DMS53 (cell line): Measurements from ENCODE around the gene LRMDA.

Source experiments
- DNase-seq: peaks from one replicate; lab custom pipeline; 2025; lab: John Stamatoyannopoulos, UW

The LRMDA gene

DNA sequence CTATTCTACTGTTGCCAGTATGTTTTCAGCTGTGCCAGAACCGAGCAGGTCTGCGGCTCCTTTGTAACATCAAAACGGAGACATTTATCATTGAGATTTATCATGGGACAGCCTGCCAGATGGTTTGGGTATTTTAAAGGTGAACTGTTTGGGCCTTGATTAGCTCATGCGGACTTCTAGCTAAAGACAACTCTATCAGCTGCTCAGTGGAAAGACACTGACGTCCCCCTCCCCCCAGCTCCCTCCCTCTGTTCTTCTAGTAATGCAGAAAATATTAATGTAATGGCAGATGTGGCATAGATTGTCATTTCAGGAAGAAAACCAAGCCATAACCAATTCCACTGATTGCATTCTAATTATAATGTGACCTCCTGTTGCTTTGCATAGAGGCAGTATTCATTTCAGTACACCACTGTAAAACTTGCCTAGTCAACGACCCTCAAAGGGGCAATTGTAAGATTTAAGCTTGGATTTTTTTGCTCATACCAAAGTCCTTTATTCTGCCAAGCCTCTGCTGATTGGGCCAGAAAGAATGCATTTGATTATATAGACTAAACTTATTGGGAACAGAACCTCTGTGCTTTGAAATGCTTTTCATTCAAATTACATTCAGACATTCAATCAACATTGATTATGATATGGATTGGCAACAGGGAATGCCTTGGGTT is 966.8 kb downstream of the LRMDA start:
- DNase-seq, result no peak

DNA sequence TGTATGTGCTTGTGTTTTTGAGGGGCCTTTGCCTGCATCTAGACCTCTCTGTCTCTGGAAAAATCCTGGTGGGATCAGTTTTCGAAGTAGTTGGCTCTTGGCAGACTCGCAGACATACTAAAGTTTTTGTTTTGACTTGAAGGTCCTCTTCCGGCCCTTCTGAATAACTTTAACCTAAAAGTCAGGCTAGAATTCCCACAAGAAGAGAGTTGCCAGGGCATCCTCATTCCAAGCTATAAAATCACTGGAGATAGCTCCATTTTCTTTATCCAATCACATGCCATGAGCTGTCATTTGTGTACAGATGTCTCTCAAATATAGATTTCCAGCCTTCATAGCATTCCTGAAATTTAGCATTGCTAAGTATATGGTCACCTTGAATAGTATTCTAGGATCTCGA is 967.8 kb downstream of the LRMDA start:
- no peak for DNase-seq

DNA sequence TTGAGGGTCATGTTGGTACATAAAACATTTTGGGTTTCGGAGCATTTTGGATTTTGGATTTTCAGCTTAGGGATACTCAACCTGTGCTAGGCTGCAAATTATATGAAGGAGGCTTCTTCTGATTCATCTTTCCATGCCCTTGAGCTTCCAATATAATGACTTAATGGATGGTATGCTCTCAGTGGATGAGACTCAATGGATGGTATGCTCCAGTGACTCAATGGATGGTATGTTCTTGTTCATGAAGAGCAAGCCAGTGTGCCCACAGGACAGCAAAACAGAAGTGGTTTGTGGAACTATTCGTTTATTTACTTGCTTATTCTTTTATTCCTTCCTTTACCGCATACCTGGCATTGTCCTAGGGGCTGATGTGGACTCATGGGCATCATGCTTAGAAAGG is 969.6 kb downstream of the LRMDA start:
- DNase-seq, result no peak

DNA sequence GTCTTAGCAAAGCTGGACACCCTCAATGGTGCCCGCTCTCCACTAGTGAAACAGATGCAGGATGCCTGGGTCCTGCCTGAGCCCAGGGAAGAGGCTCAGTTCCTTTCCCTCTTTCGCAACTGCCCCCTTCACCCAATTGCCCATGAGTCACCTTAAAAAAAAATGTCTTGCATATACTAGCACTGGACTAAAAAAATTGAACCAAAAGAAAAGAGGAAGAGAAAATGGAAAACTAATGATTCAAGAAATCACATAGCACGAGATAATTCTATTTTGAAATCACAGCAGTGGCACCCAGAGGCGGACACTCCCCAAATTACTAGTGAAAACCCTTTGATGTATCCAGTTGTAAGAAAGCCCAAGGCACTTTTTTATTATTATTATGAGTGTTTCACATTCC is 972.5 kb downstream of the LRMDA start:
- no peak for DNase-seq

DNA sequence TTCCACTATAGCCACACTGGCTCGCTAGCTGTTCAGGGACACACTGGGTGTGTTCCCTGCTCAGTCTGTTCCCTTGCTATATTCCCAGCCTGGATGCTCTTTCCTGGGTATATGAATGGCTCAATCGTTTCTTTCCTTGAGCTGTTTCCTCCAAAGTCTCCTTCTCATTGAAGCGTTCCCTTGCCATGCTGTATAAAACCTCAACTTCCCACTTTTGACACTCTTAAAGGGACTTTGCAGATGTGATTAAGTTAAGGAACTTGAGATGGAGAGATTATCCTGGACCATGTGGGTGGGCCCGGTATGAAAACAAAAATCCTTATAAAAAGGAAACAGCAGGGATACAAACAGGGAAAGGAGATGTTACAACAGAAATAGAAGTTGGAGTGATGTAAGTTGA is 973.1 kb downstream of the LRMDA start:
- no peak for DNase-seq

DNA sequence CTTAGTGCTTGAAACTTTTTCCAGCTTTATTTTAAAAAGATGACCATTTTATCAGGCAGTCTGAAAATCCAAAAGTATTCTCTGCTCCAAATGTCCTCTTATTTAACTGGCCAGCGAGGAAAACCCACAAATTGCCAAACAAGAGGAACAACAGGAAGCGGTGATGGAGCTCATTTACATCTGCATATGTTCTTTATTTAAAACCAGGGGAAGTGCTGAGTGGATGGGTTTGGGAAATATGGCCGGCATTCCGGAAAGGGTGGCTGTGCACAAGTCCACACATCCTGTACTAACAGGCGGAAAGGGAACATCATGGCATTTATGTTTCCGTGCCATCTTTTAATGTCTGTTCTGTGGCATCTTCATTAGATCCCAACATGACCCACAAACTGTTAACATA is 974.5 kb downstream of the LRMDA start:
- no peak for DNase-seq

DNA sequence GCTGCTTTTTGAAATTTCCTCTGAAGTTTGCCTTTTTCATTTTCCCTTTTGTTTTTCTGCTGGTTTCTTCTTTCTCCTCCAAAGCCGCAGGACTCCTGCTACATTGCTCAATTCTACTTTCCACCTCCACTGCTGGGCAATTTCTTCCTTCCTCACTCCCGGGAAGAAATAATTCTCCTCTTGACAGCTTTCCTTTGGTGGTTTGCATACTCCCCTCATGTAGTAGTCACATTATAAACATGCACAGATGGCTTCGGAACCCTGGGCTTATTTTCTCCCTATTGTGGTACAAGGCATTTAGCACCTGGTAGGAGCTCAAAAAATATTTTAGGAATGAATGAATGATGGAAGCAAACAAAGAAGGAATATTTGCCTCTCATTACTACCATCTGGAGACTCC is 977.2 kb downstream of the LRMDA start:
- DNase-seq, result no peak

DNA sequence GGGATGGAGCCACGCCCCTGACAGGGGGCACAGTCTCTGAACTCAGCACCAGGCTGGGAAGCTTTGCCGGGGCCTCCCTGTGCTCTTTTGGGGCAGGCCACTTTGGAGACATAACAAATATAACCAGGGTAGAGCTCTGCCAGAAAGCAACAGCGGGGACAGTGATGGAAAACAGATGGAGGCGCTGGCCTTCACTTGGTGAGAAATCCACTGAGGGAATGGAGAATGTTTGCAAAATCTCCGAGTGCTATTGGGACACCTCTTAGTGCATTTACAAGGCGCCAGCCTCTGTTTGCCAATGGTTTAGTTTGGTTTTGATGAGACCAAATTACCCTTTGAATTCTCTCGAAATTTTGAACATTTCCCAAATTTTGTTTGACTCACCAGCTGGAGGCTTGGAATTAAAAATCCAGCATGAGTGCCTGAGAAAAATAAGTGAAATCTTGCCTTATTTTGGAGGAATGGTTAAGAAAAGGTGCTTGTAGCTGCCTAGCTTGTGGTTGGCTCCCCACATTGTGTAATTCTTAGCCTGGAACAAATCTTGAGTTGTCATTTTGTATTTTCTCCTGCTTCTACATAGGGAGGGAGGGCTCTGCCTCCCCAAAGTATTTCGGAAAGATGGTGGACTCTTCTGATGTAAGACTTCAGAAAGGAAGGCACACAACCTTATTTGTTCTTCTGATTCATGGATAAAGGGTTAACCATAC is 980.5 kb downstream of the LRMDA start:
- no peak for DNase-seq

DNA sequence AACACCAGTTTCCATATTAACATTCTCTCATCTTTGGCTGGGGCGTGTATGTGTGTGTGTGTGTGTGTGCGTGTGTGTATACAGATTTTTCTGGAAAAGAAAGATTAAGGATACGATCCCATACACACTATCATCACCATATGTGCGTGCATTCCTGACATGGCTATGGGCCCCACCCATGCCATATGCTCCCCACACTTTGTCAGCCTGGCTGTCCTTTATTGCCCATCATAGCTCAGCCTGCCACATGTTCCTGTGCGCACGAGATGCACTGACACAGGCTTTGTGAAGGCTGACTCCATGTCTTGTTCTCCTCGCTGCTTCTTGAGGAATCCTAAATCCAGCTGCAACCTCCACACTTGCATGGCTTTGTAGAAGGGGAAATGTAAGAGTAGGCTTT is 984.1 kb downstream of the LRMDA start:
- no peak for DNase-seq

DNA sequence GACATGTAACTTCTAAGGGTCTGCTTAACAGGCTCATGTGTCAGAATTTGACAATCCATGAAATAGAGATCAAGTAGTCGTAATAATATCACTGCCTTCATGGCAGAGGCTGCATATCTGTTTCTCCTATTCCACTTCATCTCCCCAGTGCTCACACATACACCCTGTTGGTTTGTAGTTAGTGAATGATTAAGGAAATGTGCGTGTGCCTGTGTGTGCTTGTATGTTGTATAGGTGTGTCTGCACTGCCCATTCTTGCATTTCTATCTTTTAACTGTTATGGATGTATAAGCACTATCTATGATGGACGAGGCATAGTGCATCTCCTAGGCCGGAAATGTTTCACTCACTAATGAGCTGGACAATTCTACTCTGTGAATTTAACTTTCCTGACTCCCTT is 985.2 kb downstream of the LRMDA start:
- DNase-seq, result no peak

DNA sequence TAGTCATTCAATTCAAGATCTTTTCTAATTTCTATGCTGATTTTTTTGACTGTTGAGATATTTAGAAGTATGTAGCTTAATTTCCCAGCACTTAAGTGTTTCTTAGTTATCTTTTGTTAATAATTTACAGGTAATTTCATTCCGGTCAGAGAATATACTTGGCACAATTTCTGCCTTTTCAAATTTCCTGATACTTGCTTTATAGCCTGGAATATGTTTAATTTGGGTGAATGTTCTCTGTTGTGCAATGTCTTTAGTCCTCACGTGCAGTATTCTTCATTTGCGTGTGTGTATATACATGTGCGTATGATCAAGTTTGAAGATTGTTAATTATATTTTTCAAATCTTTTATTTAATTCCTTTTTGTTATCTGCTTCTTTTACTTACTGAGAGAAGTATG is 989.3 kb downstream of the LRMDA start:
- DNase-seq, result peak; percentile 6

DNA sequence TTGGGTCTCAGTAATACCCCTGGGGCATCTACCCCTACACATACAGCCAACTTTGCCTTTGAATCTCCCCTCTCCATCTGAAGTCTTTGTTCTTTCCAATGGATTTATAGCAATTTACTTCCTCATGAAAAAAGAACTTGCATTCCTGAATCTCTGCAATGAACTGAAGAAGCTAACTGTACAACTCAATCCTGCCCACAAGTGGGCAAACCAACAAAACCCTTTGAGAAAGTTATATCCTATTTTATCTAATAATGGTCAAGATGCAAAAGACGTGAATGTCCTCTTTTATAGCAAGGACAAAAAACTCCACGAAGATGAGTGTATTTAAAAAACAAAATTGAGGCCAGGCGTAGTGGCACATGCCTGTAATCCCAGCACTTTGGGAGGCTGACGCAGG is 991.3 kb downstream of the LRMDA start:
- no peak for DNase-seq

DNA sequence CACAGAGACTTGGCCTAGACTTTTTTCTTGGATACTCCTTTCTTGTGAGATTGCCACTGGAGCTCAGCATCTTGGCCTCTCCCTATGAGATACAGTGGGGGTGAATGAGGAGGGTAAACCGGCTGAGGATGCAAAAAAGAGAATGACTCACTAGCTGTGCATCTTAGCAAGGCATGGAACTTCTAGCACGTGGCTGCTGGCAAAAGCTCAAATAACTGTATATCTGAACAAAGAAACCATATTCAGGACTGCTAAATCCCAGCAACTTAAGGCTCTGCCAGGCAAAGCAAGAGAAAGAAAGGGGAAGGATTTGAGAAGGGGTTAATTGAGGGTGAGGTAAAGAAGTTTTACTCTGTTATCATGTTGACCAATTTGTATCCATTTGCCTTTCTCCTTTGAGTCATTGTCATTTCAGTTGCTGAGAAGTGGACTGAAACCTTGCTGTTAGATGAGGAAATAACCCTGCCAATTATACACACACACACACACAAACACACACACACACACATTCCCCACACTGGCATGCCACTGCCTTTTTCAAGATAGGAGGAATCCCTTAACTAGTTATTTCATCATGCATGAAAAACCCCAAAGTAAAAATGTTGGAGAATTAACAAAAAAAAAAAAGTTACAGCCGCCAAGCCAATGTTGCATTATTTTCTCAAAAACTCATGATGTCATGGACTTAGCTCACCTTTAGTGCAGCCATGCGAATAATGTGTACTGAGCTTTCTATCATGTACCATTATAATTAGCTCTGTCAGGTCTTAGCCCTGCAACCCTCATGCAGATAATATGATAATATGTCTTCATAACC is 997.3 kb downstream of the LRMDA start:
- DNase-seq, result peak; percentile 10

DNA sequence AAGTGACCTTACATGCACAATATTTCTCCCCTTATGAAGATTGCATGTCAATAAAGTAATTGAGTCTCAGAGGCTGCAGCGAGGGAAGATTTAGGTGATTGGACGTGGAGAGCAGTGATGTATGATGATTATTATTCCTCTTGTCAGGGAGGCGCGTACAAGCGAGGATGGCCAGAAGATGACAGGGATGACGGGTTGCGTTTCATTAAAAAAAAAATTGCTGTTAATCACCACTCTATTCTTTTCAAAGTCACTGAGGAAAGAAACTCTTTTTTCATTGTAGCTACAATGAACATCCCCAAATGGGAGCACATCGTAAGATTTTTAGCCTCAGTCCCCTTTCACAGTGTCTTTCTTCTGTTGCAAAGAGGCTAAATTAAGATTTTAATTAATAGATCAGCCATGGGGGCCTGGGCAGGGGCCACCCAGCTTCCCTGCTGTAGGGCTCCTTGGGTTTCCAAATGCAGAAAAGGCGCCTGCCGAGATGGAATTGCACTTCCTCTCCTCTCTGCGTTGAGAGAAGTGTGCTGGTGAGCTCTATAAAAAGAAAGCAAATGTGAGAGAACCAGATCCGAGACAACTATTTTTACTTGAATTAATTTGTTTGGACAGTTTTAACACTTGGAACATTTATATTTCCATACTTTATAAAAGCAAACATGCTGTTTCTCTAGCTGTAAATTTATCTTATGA is 998.1 kb downstream of the LRMDA start:
- DNase-seq, result no peak

DNA sequence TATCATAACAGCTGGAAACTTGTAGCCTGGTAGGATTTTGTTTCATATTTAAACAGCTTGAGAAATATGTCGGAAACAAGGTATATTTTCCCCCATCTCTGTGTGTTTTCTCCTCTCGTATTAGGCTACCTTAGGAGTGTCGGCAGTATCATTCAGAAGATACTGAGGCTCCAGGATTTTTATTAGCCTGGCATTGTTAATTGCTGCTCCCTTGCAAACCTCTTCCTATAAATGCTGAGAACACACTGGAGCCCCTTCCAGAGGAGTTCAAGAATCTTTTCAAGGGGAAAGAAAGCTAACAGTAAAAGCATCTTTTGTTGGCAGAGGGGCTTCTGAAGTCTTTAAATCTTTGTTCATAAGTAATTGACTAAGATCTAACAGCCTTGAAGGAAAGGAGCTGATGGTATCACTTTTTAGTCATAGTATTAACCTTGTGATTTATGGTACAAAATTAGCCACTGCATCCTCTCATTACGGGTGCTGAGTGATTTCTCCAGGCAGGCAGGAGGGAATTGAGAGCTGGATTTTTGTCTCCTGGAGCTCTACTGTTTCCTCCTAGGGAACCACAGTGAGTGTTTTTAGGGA is 998.7 kb downstream of the LRMDA start:
- no peak for DNase-seq

DNA sequence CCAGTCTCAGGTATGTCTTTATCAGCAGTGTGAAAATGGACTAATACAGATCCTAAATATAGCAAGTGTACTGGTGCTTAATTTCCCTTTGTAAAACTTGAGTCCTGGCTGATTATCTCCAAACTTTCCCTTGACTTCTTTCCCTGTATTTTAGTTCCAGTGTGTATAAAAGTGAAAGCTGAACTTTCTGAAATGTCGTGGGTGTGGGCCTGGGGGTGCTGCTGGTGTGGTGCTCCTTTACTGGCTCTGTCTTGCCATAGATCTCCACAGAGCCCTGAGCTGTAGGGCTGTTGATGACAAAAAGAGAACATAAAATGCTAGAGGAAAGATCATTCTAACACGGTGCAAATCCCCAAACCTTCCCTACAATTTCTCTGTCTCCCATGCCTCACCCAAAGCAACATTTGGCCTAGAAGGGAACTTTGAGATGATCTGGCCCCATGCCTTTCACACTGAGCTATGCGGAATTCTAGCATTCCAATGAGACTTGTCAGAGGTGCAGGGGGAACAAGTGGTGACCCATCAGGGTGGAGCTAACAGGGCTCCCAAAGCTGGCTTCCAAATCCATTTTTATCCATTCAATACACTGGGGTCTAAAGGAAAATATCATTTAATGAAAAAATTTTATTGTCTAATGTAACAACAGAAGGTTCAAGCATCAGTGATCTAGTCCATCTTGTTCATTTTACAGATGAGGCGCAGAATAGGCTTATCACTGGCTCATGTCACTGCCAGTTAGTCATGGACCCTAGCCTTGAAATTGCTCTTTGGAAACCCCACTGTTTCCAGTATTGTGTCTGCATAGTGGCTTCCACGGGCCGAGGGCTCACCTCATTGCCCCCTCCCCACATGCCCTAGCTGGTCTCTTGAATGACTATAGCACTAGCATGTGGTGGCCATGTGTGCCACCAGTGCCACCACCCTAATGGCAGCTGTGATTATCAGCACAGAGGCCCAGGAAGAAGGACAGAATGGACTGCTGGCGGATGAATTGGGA is 1000.9 kb downstream of the LRMDA start:
- DNase-seq, result no peak

DNA sequence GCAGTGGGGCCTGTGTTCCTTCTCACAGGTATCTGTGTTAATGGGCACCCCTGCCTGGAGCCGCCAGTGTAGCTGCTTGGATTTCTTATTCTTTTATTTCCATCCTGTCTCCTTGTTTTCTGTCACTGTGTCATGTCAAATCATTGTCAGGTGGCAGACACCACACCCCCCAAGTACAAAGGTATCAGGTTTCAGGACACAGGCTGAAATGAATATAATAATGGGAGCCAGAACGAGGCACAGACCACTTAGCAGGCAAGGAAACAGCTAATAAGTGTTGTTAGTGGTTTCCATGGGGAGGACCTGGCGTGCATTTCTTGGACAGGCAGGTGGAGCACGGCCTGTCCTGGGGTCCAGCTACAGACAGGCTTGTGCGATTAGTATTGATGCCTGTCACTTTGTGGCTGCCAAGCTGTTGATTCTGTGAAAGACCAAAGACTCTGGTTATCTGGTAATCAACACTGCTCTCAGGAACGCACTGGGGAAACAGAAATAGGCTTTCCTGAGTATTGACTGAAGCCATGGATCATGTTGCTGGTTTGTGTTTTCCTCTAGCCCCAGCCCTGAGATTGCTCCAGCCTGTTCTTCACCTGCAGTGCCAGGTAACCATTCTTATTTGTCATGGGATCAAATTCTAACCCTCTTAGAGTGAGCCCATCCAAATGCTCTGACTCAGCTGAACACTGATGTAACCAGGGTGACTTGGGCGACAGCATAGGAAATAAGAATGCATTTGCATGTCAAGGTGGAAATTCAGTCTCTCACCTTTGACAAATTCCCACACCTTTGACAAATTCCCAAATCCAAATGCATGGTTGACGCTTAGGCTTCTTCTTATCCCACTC is 1002.0 kb downstream of the LRMDA start:
- DNase-seq, result peak; percentile 96

DNA sequence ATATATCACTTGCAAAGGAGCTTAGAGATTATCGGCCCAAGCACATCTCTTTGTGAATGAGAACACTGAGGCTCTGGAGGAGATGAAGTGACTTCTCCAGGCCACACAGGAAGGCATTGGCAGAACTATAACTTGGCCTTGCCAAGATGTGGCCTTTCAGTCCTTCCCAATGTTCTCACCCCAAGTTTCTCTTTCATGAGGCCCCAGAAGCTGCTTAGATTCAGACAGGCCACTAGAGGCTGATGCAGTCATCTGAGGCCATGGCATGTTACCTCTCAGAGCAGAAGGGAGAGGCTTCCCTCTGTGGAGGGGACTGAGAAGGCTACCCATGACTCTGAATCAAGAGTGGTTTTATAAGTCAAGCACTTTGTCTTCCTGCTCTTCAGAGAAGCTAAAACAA is 1003.7 kb downstream of the LRMDA start:
- DNase-seq, result peak; percentile 23

DNA sequence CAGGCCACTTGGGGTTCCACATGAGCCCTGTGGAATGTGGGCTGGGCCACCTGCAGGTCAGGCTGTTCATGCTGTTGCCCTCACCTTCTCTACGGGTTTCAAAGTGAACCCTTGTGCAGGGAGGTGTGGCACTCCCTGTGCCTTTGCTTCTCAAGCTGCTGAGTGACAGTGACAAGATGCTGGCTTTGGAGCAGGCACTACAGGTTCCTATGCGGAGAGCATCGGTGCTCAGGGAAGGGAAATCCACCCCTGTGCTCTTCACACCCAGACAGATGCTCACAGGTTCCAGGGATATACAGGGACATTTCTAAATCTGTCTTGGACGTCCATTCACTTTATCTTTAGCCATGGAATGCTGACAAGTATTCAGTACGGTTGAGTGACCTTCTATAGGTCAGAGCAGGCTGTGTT is 1005.0 kb downstream of the LRMDA start:
- no peak for DNase-seq

DNA sequence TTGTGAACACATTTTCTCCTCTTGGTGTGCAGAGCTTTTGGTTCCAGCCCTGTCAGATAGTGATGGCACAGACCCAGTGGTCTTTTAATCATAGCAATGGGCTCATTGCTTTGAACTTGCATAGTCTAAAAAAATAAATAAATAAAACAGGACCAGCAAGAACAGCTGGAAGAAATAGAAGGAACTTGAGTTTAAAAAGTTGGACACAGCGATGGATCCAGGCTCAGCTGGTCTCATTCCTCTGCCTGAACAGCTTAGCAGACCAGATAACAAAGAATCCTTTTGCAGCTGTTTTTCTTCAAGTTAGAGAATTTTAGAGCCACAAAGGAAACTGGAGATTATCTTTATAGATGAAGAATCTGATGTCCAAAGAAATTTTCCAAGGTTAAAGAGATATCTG is 1005.6 kb downstream of the LRMDA start:
- DNase-seq, result no peak
